K562 (cell line): Measurements from ENCODE around the gene HBP1. TPM values are rescaled to one million over a fixed set of nuclear protein-coding genes. Genes with fewer than 3 reads are reported as not detected.

Source experiments
- ATAC-seq: fragments of 200-7000 bp; cut with Tn5 transposase; 3 replicates; pipeline ENCODE4 v1.9.1; 2020; ENCODE audit warnings: moderate library complexity
- BruUV-seq: library from RNA; stranded (reverse); fragments of 400-500 nt; replicated peaks from 2 replicates; lab custom pipeline; 2021; lab: Mats Ljungman, UMichigan
- CTCF ChIA-PET: fragments of 300-600 bp; formaldehyde crosslinking; extraction: SDS; loops from one replicate; lab custom pipeline; 2021; ENCODE audit warnings: low intra/inter-chr PET ratio; lab: Yijun Ruan, JAX
- POLR2A ChIA-PET: fragments of 300-600, 350-650 bp; sonication (Branson Sonifier 250); formaldehyde crosslinking; extraction: SDS; loops from one replicate; lab custom pipeline; 2021; ENCODE audit warnings: antibody characterized with exemption, inconsistent platforms; lab: Yijun Ruan, JAX
- DNase-seq, 4 experiments: peaks; one replicate each; pipeline versions ENCODE4 v3.0.0 to v3.0.0-alpha.2; 2011 to 2018; ENCODE audit warnings: low spot score in 3 of 4, mixed read lengths in 3 of 4; ENCODE audit errors: extremely low read depth in 1 of 4
- FAIRE-seq: peaks from 2 replicates; lab custom pipeline; 2011; peaks lifted over from hg19 to GRCh38; lab: Jason Lieb, UNC
- H2AFZ ChIP-seq: 2 replicates; pipeline ENCODE4 v1.6.0; 2011; ENCODE audit warnings: low read depth, low read length, control low read depth, inconsistent platforms
- H3K27ac ChIP-seq: fragments of 200-600 bp; 3 replicates; pipeline ENCODE4 v1.8.0; 2011; ENCODE audit warnings: low read depth, mild to moderate bottlenecking, control low read depth, inconsistent platforms, low read length, moderate library complexity, mixed read lengths; ENCODE audit errors: extremely low read depth
- H3K27me3 ChIP-seq, 2 experiments: fragments of 300-600 bp in 1 of 2; 2 replicates in 1 of 2; 3 replicates in 1 of 2; pipeline versions ENCODE4 v1.6.0 to v1.8.0; 2011; ENCODE audit warnings: inconsistent platforms in 2 of 2, low read length in 2 of 2, mild to moderate bottlenecking in 1 of 2, mixed read lengths in 1 of 2, moderate library complexity in 1 of 2; ENCODE audit not compliant: control insufficient read depth in 2 of 2, insufficient read depth in 2 of 2
- H3K36me3 ChIP-seq: fragments of 300-600 bp; 3 replicates; pipeline ENCODE4 v1.8.0; 2011; ENCODE audit warnings: mild to moderate bottlenecking, low read length, inconsistent platforms; ENCODE audit not compliant: control insufficient read depth, insufficient read depth
- H3K4me1 ChIP-seq, 2 experiments: fragments of 200-600 bp in 1 of 2; replicated peaks in 1 of 2; 2 replicates in 1 of 2; 3 replicates in 1 of 2; pipeline versions ENCODE4 v1.5.1 to v1.8.0; 2011; ENCODE audit warnings: inconsistent platforms in 2 of 2, low read length in 2 of 2, mild to moderate bottlenecking in 1 of 2, mixed read lengths in 1 of 2, moderate library complexity in 1 of 2; ENCODE audit not compliant: control insufficient read depth in 2 of 2, insufficient read depth in 2 of 2
- H3K4me2 ChIP-seq: 2 replicates; pipeline ENCODE4 v1.6.1; 2011; ENCODE audit warnings: low read length, control low read depth, inconsistent platforms, mixed read lengths; ENCODE audit not compliant: insufficient read depth
- H3K4me3 ChIP-seq: fragments of 200-600 bp; sonication (generic), shearing (Covaris generic); 2 replicates; pipeline ENCODE4 v1.5.1; 2016; ENCODE audit warnings: control low read depth, inconsistent platforms
- H3K79me2 ChIP-seq: fragments of 200-600 bp; 3 replicates; pipeline ENCODE4 v1.8.0; 2011; ENCODE audit warnings: low read length, inconsistent platforms; ENCODE audit not compliant: control insufficient read depth, insufficient read depth
- H3K9ac ChIP-seq, 2 experiments: 2 replicates each; pipeline versions ENCODE4 v1.6.0 to v1.6.1; 2011; ENCODE audit warnings: low read depth in 2 of 2, low read length in 2 of 2, control low read depth in 1 of 2, inconsistent platforms in 1 of 2, mild to moderate bottlenecking in 1 of 2, mixed read lengths in 1 of 2; ENCODE audit not compliant: insufficient read depth in 1 of 2
- H3K9me1 ChIP-seq: one replicate; pipeline ENCODE4 v1.6.0; 2011; ENCODE audit warnings: inconsistent platforms, mild to moderate bottlenecking, low read length, moderate library complexity; ENCODE audit not compliant: control insufficient read depth, insufficient read depth
- H3K9me3 ChIP-seq: replicated peaks from 2 replicates; pipeline ENCODE4 v1.5.1; 2011; ENCODE audit warnings: low read depth, low read length, inconsistent platforms; ENCODE audit not compliant: control insufficient read depth, insufficient read depth
- H4K20me1 ChIP-seq: replicated peaks from 2 replicates; pipeline ENCODE4 v1.6.1; 2011; ENCODE audit warnings: low read length, inconsistent platforms, mixed read lengths; ENCODE audit not compliant: control insufficient read depth, insufficient read depth
- ERF ChIP-seq: fragments of 450-650 bp; formaldehyde crosslinking; IDR thresholded peaks from 2 replicates; pipeline ENCODE4 v1.4.0; 2020; ENCODE audit warnings: mild to moderate bottlenecking, mixed read lengths
- EWSR1 ChIP-seq: fragments of 450-650 bp; IDR thresholded peaks from 2 replicates; pipeline ENCODE4 v1.6.1; 2018; ENCODE audit warnings: borderline replicate concordance, mild to moderate bottlenecking, low read depth, moderate library complexity; ENCODE audit not compliant: partially characterized antibody
- FOXP1 ChIP-seq: sonication (generic); formaldehyde crosslinking; IDR thresholded peaks from 2 replicates; pipeline ENCODE4 v1.8.0; 2022; ENCODE audit warnings: mild to moderate bottlenecking, missing genetic modification reagents
- HBP1 ChIP-seq: fragments of 450-650 bp; formaldehyde crosslinking; IDR thresholded peaks from 2 replicates; pipeline ENCODE4 v1.4.0; 2022; ENCODE audit warnings: missing genetic modification characterization
- MYNN ChIP-seq, 2 experiments: sonication (generic); formaldehyde crosslinking in 1 of 2; IDR thresholded peaks; 2 replicates each; pipeline versions ENCODE4 v1.5.0 to v1.6.1; 2016 to 2020; ENCODE audit warnings: antibody characterized with exemption in 1 of 2, missing genetic modification reagents in 1 of 2
- SP1 ChIP-seq: sonication (generic); formaldehyde crosslinking; IDR thresholded peaks from 2 replicates; pipeline ENCODE4 v1.8.1; 2022; ENCODE audit warnings: mild to moderate bottlenecking, missing genetic modification reagents
- STAT5A ChIP-seq: IDR thresholded peaks from 2 replicates; pipeline ENCODE4 v1.6.1; 2012; ENCODE audit warnings: low read length, inconsistent platforms, borderline replicate concordance
- TBP ChIP-seq: optimal IDR thresholded peaks from 2 replicates; pipeline ENCODE3; 2011; ENCODE audit warnings: low read depth, low read length, improper control_type of control experiment
- TRIM28 ChIP-seq: fragments of 450-650 bp; IDR thresholded peaks from 2 replicates; pipeline ENCODE4 v1.6.1; 2017
- YY1 ChIP-seq, 3 experiments: IDR thresholded peaks; 2 replicates each; pipeline ENCODE4 v1.6.1; 2011; ENCODE audit warnings: low read length in 2 of 3, mild to moderate bottlenecking in 2 of 3, moderate library complexity in 2 of 3, borderline replicate concordance in 1 of 3, control low read depth in 1 of 3, low read depth in 1 of 3; ENCODE audit not compliant: insufficient read depth in 3 of 3, insufficient replicate concordance in 2 of 3, control insufficient read depth in 1 of 3, insufficient read length in 1 of 3; ENCODE audit errors: extremely low read depth in 1 of 3
- ZNF407 ChIP-seq: fragments of 450-650 bp; IDR thresholded peaks from 2 replicates; pipeline ENCODE4 v1.6.1; 2016; ENCODE audit warnings: low read depth
- WGBS: fragments of 100-300 bp; shearing (Covaris generic); methylation state at CpG from one replicate; pipeline ENCODE4 v1.1.6; 2016; ENCODE audit warnings: low coverage, mixed read lengths; ENCODE audit not compliant: insufficient coverage; ENCODE audit errors: missing lambda C conversion rate; 5-methylcytosine and 5-hydroxymethylcytosine counted together
- in situ Hi-C: fragments of 300-500 bp; cut with MboI; formaldehyde crosslinking; loops from 4 replicates; pipeline ENCODE4 v1.15.0; 2018; ENCODE audit warnings: inconsistent platforms, mixed read lengths
- intact Hi-C: fragments of 100-400 bp; cut with micrococcal nuclease; formaldehyde crosslinking; loops from 2 replicates; pipeline ENCODE4 v1.14.2; 2022
- polyA plus RNA-seq, 8 experiments: library from polyadenylated mRNA; depleted of rRNA in 4 of 8; stranded (reverse) in 5 of 8; unstranded in 3 of 8; fragments of >200 nt; fragmentation: Nextera tagmentation in 2 of 8; fragmentation: Illumina TruSeq in 1 of 8; extraction: Ambion mirVana in 2 of 8; extraction: Trizol in 1 of 8; gene quantifications; 2 replicates each; pipeline versions ENCODE4 v1.2.1 to v1.2.3, GENCODE V29; 2011 to 2014; ENCODE audit warnings: inconsistent platforms in 1 of 8, missing spikeins in 1 of 8
- total RNA-seq, 7 experiments: library from RNA; depleted of rRNA in 6 of 7; stranded (reverse); fragments of >200 nt in 6 of 7; fragmentation: Illumina TruSeq in 2 of 7; extraction: Trizol in 2 of 7; gene quantifications; 2 replicates each; pipeline versions ENCODE4 v1.2.1 to v1.2.3, GENCODE V29; 2011 to 2021; ENCODE audit warnings: low replicate concordance in 1 of 7

The HBP1 gene
- total and polyA plus RNA-seq, 9 of the 15 experiments (the other 6 are each of a cell fraction or from before 2014, with no cell fraction given) = 18.7 to 59.9 (median 27.0) TPM

- ATAC-seq (peak; percentile 90), DNase-seq (peak; percentile 59 to 68 (median 64)), FAIRE-seq (peak; percentile 26)
- BruUV-seq = no TSS peak
- 62% methylated on average over 4 of the region's 4 CpGs for WGBS
- Histone ChIP-seq H3K27ac (no peak overlapping the region), H3K4me3 (no peak overlapping the region), H3K9me1 (no peaks in the 10 kb centered on the region), H3K9me3 (no peaks in the 10 kb centered on the region), H3K27me3 (no peaks in the 10 kb centered on the region), H4K20me1 (no peaks in the 10 kb centered on the region), H3K4me1 (peaks cover 0 to 5% of the 10 kb centered on the region in 2 experiments; a peak in 1 of 5 replicates), H3K36me3 (peaks cover 75% of the 10 kb centered on the region), H2AFZ (no peak overlapping the region), H3K4me2 (no peak overlapping the region), H3K9ac (no peak overlapping the region), H3K79me2 (no peaks in the 10 kb centered on the region)
- in situ Hi-C loops = loop anchor here (25.0 kb wide), 1 partner anchor 935 kb away; the partner anchor contains the start of gene LAMB4
- POLR2A ChIA-PET = interaction anchor here (0.7 to 2.5 kb wide), 2 partner anchors 8 to 624 kb away, joined by 3 to 9 read pairs; no protein-coding TSS in a partner anchor
- CTCF ChIA-PET = interaction anchor here (0.6 to 3.2 kb wide), 6 partner anchors 300 to 944 kb away, joined by 3 to 14 read pairs (median 5); no protein-coding TSS in a partner anchor
- intact Hi-C loops = loop anchor here (1.0 to 5.0 kb wide), 5 partner anchors 255 to 945 kb away; no protein-coding TSS in a partner anchor
- peak in 1 of 3 experiments; percentile 23 for TF ChIP-seq YY1 (IDR thresholded peaks at IDR 0.05; ENCODE audit: borderline replicate concordance in 1 of 3, control insufficient read depth in 1 of 3, extremely low read depth in 1 of 3, insufficient read depth in 3 of 3, insufficient read length in 1 of 3, insufficient replicate concordance in 2 of 3, low read depth in 1 of 3, low read length in 2 of 3)
- TF ChIP-seq SP1 = peak; percentile 45; the same call in 1 of the 2 replicates
- no peak for TF ChIP-seq ZNF407
- TF ChIP-seq EWSR1 = no peak
- 0 out of 2 replicates have a peak, but pooled peaks have one; percentile 52 for TF ChIP-seq HBP1
- TF ChIP-seq STAT5A = no peak
- TF ChIP-seq MYNN (IDR thresholded peaks at IDR 0.05) = 0 out of 2 replicates have a peak, but pooled peaks have one; percentile 27
- TF ChIP-seq MYNN (CRISPR knock-in tag; IDR thresholded peaks at IDR 0.05) = no peak
- TF ChIP-seq TRIM28 = no peak
- no peak for TF ChIP-seq TBP
- TF ChIP-seq FOXP1 (CRISPR knock-in tag) = no peak
- 0 out of 2 replicates have a peak, but pooled peaks have one; percentile 52 for TF ChIP-seq ERF (CRISPR knock-in tag)
These were observed 33.1 kb downstream of the HBP1 start for GRCh38 chr7:107201795-107202450.
